NAMALWA (cell line): ENCODE results near the gene MRPS27.

Experiments
- DNase-seq: peaks from one replicate; pipeline ENCODE4 v3.0.0-alpha.2; 2015; ENCODE audit warnings: low spot score

Gene MRPS27

GRCh38 chr5:72319976-72320752, at the start of gene MRPS27, which contains the start of gene PTCD2:
TSS of gene MRPS27 (minus strand) at chr5:72320240. CDS start at chr5:72320221, 19 bp downstream.
TSS of gene PTCD2 (plus strand) at chr5:72320373. CDS start at chr5:72320383, 10 bp downstream.
- DNase-seq: peak; percentile 98

- no peak for DNase-seq
Observed at GRCh38 chr5:72369711-72370110, 49.7 kb upstream of the MRPS27 start.

- no peak for DNase-seq
Observed at GRCh38 chr5:72369301-72369700, 49.3 kb upstream of the MRPS27 start.

- DNase-seq: no peak
Observed at GRCh38 chr5:72368271-72368670, 48.2 kb upstream of the MRPS27 start.

- DNase-seq: peak; percentile 82
Observed at GRCh38 chr5:72366324-72366976, 46.4 kb upstream of the MRPS27 start.

GRCh38 chr5:72364951-72365350, 44.9 kb upstream of the MRPS27 start:
- no peak for DNase-seq

- DNase-seq: no peak
Observed at GRCh38 chr5:72364171-72364570, 44.1 kb upstream of the MRPS27 start.

- DNase-seq: no peak
Observed at GRCh38 chr5:72363166-72363802, 43.2 kb upstream of the MRPS27 start.

- no peak for DNase-seq
Observed at GRCh38 chr5:72359886-72360285, 39.8 kb upstream of the MRPS27 start.

- DNase-seq: no peak
Observed at GRCh38 chr5:72358925-72359324, 38.9 kb upstream of the MRPS27 start.

GRCh38 chr5:72356361-72356760, 36.3 kb upstream of the MRPS27 start:
- no peak for DNase-seq

- no peak for DNase-seq
Observed at GRCh38 chr5:72355706-72356299, 35.8 kb upstream of the MRPS27 start.

GRCh38 chr5:72353046-72353445, 33.0 kb upstream of the MRPS27 start:
- DNase-seq: no peak

- no peak for DNase-seq
Observed at GRCh38 chr5:72352616-72353015, 32.6 kb upstream of the MRPS27 start.

GRCh38 chr5:72351376-72351775, 31.3 kb upstream of the MRPS27 start:
- no peak for DNase-seq

- no peak for DNase-seq
Observed at GRCh38 chr5:72347801-72348308, 27.8 kb upstream of the MRPS27 start.

- no peak for DNase-seq
Observed at GRCh38 chr5:72346398-72346797, 26.4 kb upstream of the MRPS27 start.

GRCh38 chr5:72338689-72339209, 18.7 kb upstream of the MRPS27 start:
- no peak for DNase-seq

GRCh38 chr5:72337159-72337558, 17.1 kb upstream of the MRPS27 start:
- no peak for DNase-seq

- no peak for DNase-seq
Observed at GRCh38 chr5:72330712-72331111, 10.7 kb upstream of the MRPS27 start.

- DNase-seq: no peak
Observed at GRCh38 chr5:72328172-72328571, 8.1 kb upstream of the MRPS27 start.

GRCh38 chr5:72326306-72326649, 6.2 kb upstream of the MRPS27 start:
- DNase-seq: no peak
